Endometrial microvascular endothelial cells (primary cell): ENCODE data around the gene TIMM17A. TPM values are rescaled to one million over a fixed set of nuclear protein-coding genes. Genes with fewer than 3 reads are reported as not detected.

Experiments
- in situ Hi-C: cut with HindIII; loops from 2 replicates; pipeline ENCODE4 v1.10.0; 2017; ENCODE audit warnings: low sequenced_read_pairs, low pct_unique_long_range_greater_than_20kb; ENCODE audit errors: inconsistent ontology term
- total RNA-seq: library from RNA; depleted of rRNA; stranded (reverse); fragments of >200 nt; gene quantifications from one replicate; pipeline ENCODE4 v1.2.3, GENCODE V29; 2015; ENCODE audit errors: inconsistent ontology term

The TIMM17A gene
- total RNA-seq = 84.6 TPM

GRCh38 chr1:201955009-201955728 is at the start of gene TIMM17A:
Gene TIMM17A (plus strand): TSS chr1:201955503. CDS start chr1:201955527, 24 bp downstream.
- in situ Hi-C loops = no loop called here

GRCh38 chr1:201906336-201906735 is 49.0 kb upstream of the TIMM17A start:
- in situ Hi-C loops = no loop called here

DNA sequence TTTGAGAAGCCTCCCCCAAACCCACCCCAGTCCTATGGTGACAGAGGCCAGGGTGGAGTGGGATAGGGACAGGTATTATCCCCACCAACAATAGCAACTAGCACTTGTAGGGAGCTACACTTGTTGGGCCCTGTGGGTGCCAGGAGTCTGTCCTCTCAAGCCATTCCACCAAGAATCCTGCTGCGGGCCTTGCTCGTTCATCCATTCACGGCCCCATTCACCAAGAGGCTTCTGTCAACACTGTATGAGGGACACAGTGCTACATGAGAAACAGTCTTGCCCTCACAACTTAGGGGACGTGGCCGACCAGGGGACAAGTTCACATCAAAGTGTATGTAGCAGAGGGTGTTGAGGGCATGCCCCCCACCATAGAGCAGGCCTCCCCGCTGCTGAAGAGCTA is 47.7 kb upstream of the TIMM17A start:
- in situ Hi-C loops = no loop called here

DNA sequence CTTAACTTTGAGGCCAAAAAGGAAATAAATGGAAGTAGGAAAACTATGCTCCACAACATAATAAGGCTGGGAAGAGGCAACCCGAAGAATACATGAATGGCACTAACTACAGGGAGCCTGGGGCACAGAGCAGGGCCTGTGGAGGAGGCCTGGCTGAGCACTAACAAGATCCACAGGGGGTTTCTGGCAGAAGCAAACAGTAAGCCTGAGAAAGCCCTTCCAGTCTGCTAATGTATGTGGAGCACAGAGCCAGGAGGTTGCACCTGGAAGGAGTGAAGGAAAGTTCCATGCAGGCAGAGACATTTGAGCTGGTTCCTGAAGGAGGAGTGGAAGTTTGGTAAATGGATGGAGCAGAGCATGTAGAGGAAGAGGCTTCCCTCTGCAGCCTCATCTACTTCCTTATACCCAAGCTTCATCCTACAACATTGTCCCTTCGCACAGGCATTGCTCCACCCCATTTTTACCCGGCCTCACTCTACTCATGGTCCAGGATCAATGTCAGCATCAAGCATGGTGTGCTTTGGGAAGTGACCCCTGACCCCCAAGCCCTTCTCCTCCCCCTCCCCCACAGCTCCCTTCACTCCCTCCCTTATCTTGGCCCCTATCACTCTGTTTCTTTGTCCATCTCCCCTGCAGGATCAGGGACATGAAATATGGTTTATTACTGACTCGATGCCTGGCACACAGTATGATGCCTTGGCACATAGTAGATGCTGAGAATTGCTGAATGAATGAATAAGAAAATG is 43.3 kb upstream of the TIMM17A start:
- in situ Hi-C loops = no loop called here

DNA sequence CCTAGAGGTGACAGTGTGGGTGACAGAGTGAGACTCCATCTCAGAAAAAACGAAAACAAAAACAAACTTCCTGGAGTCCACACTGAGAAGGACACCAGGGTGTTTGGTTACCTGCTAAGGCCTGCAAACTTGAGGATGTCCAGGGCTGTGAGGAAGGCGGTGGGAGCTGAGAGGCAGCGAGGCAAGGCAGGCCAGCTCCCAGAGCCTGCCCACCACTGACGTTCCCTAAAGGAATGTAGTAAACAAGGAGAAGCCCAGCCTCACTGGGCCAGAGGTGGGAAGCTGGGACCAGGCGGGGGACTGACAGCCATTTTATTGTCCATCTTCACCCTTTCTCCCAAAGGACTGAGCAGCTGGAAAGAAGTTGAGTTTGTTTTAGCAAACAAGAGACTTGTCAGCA is 42.5 kb upstream of the TIMM17A start:
- in situ Hi-C loops = no loop called here

GRCh38 chr1:201914456-201915235 is 40.7 kb upstream of the TIMM17A start:
- in situ Hi-C loops = no loop called here

GRCh38 chr1:201916649-201917249 is 38.6 kb upstream of the TIMM17A start:
- in situ Hi-C loops = no loop called here

DNA sequence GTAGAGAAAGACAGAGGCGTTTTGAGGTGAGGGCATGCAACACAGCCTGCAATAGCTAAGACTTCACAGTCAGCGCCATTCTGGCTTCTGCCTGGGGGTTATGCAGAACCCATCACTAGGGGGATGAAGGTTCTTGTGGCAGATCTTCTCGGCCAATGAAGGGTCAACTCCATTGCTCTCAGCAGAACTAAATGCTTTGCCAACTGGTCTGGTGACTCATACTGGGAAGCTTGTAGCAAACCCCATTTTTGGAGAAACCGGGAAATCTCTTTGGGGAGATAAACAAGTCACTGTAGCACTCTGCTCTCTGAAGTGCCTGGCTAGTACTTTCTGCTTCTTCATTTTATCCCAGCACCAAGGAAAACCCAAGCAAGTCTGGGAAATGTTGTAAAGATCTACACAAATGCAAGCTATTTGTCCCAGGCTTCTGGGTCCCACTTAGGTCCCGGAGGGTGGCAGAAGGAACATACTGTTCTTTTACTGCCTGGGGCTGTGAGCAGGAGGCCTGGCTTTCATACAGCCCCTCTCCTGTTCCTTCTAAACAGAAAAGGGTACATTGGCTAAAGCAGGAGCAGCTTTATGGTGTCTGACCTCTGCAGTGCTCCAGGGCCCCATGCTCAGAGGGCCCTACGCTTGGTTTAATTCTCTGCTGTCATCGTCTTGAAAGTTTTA is 37.8 kb upstream of the TIMM17A start:
- in situ Hi-C loops = no loop called here

GRCh38 chr1:201918343-201918742 is 37.0 kb upstream of the TIMM17A start:
- in situ Hi-C loops = no loop called here

DNA sequence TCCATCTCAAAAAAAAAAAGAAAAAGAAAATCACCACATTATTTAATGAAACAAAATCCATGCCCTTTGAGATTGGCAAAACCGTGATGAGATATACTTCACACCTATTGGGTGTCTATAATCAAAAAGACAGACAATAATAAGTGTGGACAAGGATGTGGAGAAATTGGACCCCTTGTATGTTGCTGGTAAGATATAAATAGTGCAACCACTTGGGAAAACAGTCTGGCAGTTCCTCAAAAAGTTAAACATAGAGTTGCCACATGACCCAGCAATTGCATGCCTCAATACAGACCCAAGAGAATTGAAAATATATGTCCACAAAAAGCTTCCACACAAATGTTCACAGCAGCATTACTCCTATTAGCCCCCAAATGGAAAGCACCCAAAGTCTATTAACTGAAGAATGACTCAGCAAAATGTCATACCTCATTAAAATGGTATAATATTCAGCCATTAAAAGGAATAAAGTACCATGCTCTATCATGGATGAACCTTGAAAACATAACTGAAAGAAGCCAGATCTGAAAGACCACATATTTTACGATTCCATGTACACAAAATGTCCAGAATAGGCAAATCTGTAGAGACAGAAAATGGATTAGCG is 33.2 kb upstream of the TIMM17A start:
- in situ Hi-C loops = no loop called here

GRCh38 chr1:201925301-201925567 is 30.1 kb upstream of the TIMM17A start:
- in situ Hi-C loops = no loop called here

GRCh38 chr1:201925981-201926645 is 29.2 kb upstream of the TIMM17A start:
- in situ Hi-C loops = no loop called here

- in situ Hi-C loops = no loop called here
Observed at GRCh38 chr1:201928266-201928665, 27.0 kb upstream of the TIMM17A start.

DNA sequence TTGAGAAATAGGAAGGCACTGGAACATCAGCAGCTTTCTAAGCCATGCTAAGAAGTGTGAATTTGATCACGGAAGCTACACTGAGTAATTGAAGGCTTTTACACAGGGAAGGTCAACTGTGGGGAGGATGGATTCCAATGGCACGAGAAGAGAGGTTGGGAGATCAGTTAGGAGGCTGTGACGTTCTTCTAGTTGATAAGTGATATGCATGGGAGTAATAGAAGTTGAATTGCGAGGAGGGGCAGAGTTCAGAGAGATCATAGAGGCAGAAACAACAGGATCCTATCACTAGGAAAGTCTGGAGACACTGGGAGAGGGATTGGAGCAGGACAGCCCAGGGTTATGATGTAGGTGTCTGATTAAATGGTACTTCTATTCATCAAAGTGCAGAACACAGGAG is 25.2 kb upstream of the TIMM17A start:
- in situ Hi-C loops = no loop called here

GRCh38 chr1:201930803-201931202 is 24.5 kb upstream of the TIMM17A start:
- in situ Hi-C loops = no loop called here

- in situ Hi-C loops = no loop called here
Observed at GRCh38 chr1:201933840-201934430, 21.4 kb upstream of the TIMM17A start.

DNA sequence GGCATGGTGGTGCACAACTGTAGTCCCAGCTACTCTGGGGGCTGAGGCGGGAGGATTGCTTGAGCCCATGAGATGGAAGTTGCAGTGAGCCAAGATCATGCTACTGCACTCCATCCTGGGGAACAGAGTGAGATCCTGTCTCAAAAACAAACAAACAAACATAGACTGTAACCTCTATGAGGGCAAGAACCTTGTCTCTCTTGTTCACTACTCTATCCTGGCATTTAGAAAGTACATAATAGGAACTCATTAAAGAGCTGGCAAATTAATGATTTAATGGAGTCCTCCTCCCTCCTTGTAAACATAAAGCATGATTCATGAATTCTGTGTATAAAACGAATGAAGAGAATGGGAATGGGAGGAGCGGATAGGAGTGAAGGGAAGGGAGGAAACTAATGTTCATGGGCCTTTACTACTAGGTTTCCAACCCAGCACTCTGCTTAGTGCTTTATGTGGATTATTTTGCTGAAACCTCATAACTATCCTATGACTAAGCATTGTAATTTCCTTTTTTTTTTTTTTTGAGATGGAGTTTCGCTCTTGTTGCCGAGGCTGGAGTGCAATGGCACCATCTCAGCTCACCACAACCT is 17.6 kb upstream of the TIMM17A start:
- in situ Hi-C loops = no loop called here
